Neural cell (in vitro differentiated cells): ENCODE measurements around the gene LCE1F. TPM values are rescaled to one million over a fixed set of nuclear protein-coding genes. Genes with fewer than 3 reads are reported as not detected.

Source experiments
- H2AFZ ChIP-seq: fragments of 200-600, 300-800 bp; sonication (generic), shearing (Covaris generic); 2 replicates; pipeline ENCODE4 v1.6.0; 2014; ENCODE audit warnings: low read depth, mild to moderate bottlenecking, antibody characterized with exemption, low read length, moderate library complexity
- H3F3A ChIP-seq: fragments of 200-600 bp; shearing (Covaris generic); 2 replicates; pipeline ENCODE4 v1.6.1; 2016; ENCODE audit warnings: mild to moderate bottlenecking, moderate library complexity, mixed read lengths, antibody characterized with exemption, low read length; ENCODE audit not compliant: insufficient read depth, poor library complexity, severe bottlenecking
- H3K27ac ChIP-seq: fragments of 200-600, 300-800 bp; sonication (generic), shearing (Covaris generic); 2 replicates; pipeline ENCODE4 v1.5.1; 2014; ENCODE audit warnings: mild to moderate bottlenecking, low read length, moderate library complexity
- H3K27me3 ChIP-seq: fragments of 300-800, 200-600 bp; sonication (generic), shearing (Covaris generic); 2 replicates; pipeline ENCODE4 v1.6.0; 2014; ENCODE audit warnings: mild to moderate bottlenecking, low read depth, low read length, moderate library complexity; ENCODE audit not compliant: insufficient read depth
- H3K36me3 ChIP-seq: fragments of 300-800, 200-600 bp; sonication (generic), shearing (Covaris generic); 2 replicates; pipeline ENCODE4 v1.5.1; 2014; ENCODE audit warnings: mild to moderate bottlenecking, antibody characterized with exemption, low read length, moderate library complexity; ENCODE audit not compliant: insufficient read depth
- H3K4me2 ChIP-seq: fragments of 300-800, 200-600 bp; sonication (generic), shearing (Covaris generic); 2 replicates; pipeline ENCODE4 v1.6.0; 2014; ENCODE audit warnings: mild to moderate bottlenecking, low read length
- H3K4me3 ChIP-seq: fragments of 300-800, 200-600 bp; sonication (generic), shearing (Covaris generic); 2 replicates; pipeline ENCODE4 v1.5.1; 2014; ENCODE audit warnings: mild to moderate bottlenecking, low read length, moderate library complexity
- H3K79me2 ChIP-seq: fragments of 200-600 bp; shearing (Covaris generic); replicated peaks from 2 replicates; pipeline ENCODE4 v1.6.0; 2014; ENCODE audit warnings: mild to moderate bottlenecking, low read length, moderate library complexity; ENCODE audit not compliant: insufficient read depth
- H3K9ac ChIP-seq: fragments of 300-800, 200-600 bp; sonication (generic), shearing (Covaris generic); 2 replicates; pipeline ENCODE4 v1.6.1; 2016; ENCODE audit warnings: mild to moderate bottlenecking, low read length, mixed read lengths
- H3K9me2 ChIP-seq: fragments of 200-600 bp; shearing (Covaris generic); 2 replicates; pipeline ENCODE4 v1.6.1; 2016; ENCODE audit warnings: mild to moderate bottlenecking, low read length, mixed read lengths; ENCODE audit not compliant: insufficient read depth
- H3K9me3 ChIP-seq: fragments of 200-600, 300-800 bp; sonication (generic), shearing (Covaris generic); 2 replicates; pipeline ENCODE4 v1.6.1; 2016; ENCODE audit warnings: mild to moderate bottlenecking, mixed run types, low read length, moderate library complexity, mixed read lengths
- H4K20me1 ChIP-seq: fragments of 200-600 bp; shearing (Covaris generic); 2 replicates; pipeline ENCODE4 v1.6.1; 2016; ENCODE audit warnings: mild to moderate bottlenecking, mixed run types; ENCODE audit not compliant: insufficient read depth
- CTCF ChIP-seq: fragments of 450-650 bp; IDR thresholded peaks from 2 replicates; pipeline ENCODE4 v1.5.1; 2014; ENCODE audit warnings: antibody characterized with exemption, mild to moderate bottlenecking, moderate library complexity; ENCODE audit not compliant: poor library complexity, severe bottlenecking
- EP300 ChIP-seq: fragments of 450-650 bp; conservative IDR thresholded peaks from 2 replicates; pipeline ENCODE4 v1.6.1; 2014; ENCODE audit warnings: antibody characterized with exemption, mild to moderate bottlenecking, moderate library complexity; ENCODE audit not compliant: poor library complexity, severe bottlenecking
- EZH2 ChIP-seq: fragments of 200-600, 300-800 bp; shearing (Covaris generic), sonication (generic); IDR thresholded peaks from 2 replicates; pipeline ENCODE4 v1.6.1; 2014; ENCODE audit warnings: antibody characterized with exemption, low read length, borderline replicate concordance, mild to moderate bottlenecking; ENCODE audit not compliant: insufficient read depth, poor library complexity, severe bottlenecking
- MXI1 ChIP-seq: fragments of 450-650 bp; conservative IDR thresholded peaks from 2 replicates; pipeline ENCODE4 v1.6.1; 2014; ENCODE audit warnings: antibody characterized with exemption, mild to moderate bottlenecking; ENCODE audit not compliant: poor library complexity, severe bottlenecking
- POLR2AphosphoS5 ChIP-seq: IDR thresholded peaks from 2 replicates; pipeline ENCODE4 v1.6.1; 2012
- RAD21 ChIP-seq: fragments of 450-650 bp; conservative IDR thresholded peaks from 2 replicates; pipeline ENCODE4 v1.6.1; 2014; ENCODE audit warnings: antibody characterized with exemption, mild to moderate bottlenecking, moderate library complexity
- REST ChIP-seq: IDR thresholded peaks from 2 replicates; pipeline ENCODE4 v1.6.1; 2012; ENCODE audit warnings: borderline replicate concordance
- SMC3 ChIP-seq: fragments of 450-650 bp; conservative IDR thresholded peaks from 2 replicates; pipeline ENCODE4 v1.6.1; 2014; ENCODE audit warnings: antibody characterized with exemption, mild to moderate bottlenecking, moderate library complexity; ENCODE audit not compliant: poor library complexity
- TAF1 ChIP-seq: IDR thresholded peaks from 2 replicates; pipeline ENCODE4 v1.6.1; 2012; ENCODE audit warnings: low read depth
- polyA plus RNA-seq: library from polyadenylated mRNA; depleted of rRNA; stranded (reverse); fragments of >200 nt; gene quantifications from 2 replicates; pipeline ENCODE4 v1.2.3, GENCODE V29; 2014

Gene LCE1F
- polyA plus RNA-seq, 1 donor from 2014 or later, result not detected

GRCh38 chr1:152801333-152801732, 26.4 kb downstream of the LCE1F start:
- H3K4me2 ChIP-seq, result no peak overlapping the region
- H2AFZ ChIP-seq, result no peak overlapping the region
- H3K27me3 ChIP-seq, result no peaks in the 10 kb centered on the region
- no peaks in the 10 kb centered on the region for H3K36me3 ChIP-seq
- no peaks in the 10 kb centered on the region for H3K9me2 ChIP-seq
- peaks cover 5% of the 10 kb centered on the region for H3K9me3 ChIP-seq
- no peaks in the 10 kb centered on the region for H3K79me2 ChIP-seq
- H3K4me3 ChIP-seq, result no peak overlapping the region
- TF ChIP-seq CTCF, result no peak
- no peaks in the 10 kb centered on the region for H4K20me1 ChIP-seq
- H3F3A ChIP-seq, result no peaks in the 10 kb centered on the region
- H3K9ac ChIP-seq, result no peak overlapping the region
- no peak overlapping the region for H3K27ac ChIP-seq

GRCh38 chr1:152806576-152806975, 31.6 kb downstream of the LCE1F start, which contains the start of gene LCE1C:
LCE1C (minus strand) TSS chr1:152806651; CDS start chr1:152805478, 1,173 bp downstream.
- H3K9ac ChIP-seq, result no peak within 1 kb of the TSS
- no peak within 1 kb of the TSS for H3K4me2 ChIP-seq
- no peak within 1 kb of the TSS for H2AFZ ChIP-seq
- H4K20me1 ChIP-seq, result no peaks in the 10 kb centered on the region
- H3K27ac ChIP-seq, result no peak within 1 kb of the TSS
- H3K4me3 ChIP-seq, result no peak within 1 kb of the TSS
- no peaks in the 10 kb centered on the region for H3K9me2 ChIP-seq
- H3F3A ChIP-seq, result no peaks in the 10 kb centered on the region
- TF ChIP-seq REST (no peak), TAF1 (no peak), CTCF (no peak), RAD21 (no peak), EZH2 (no peak), POLR2AphosphoS5 (no peak), EP300 (no peak), MXI1 (no peak), SMC3 (no peak)
- H3K9me3 ChIP-seq, result peaks cover under 1% of the 10 kb centered on the region
- H3K36me3 ChIP-seq, result no peaks in the 10 kb centered on the region
- H3K79me2 ChIP-seq, result no peaks in the 10 kb centered on the region
- H3K27me3 ChIP-seq, result no peaks in the 10 kb centered on the region
